ENCODE data around the gene LNX1. TPM values are rescaled to one million over a fixed set of nuclear protein-coding genes. Genes with fewer than 3 reads are reported as not detected.
A peak's percentile ranks its signal among the peaks of the same experiment; 100 is the strongest.

LNX1 gene
- total RNA-seq, 1 donor from 2014 or later = 11.8 TPM

- DNase-seq (ENCODE audit: extremely low spot score in 2 of 2) = no peak
- Histone ChIP-seq H3K36me3 (no peaks in the 10 kb centered on the region), H3K9me3 (no peaks in the 10 kb centered on the region), H3K4me3 (no peak overlapping the region), H3K4me1 (peaks cover 8% of the 10 kb centered on the region), H3K27me3 (no peaks in the 10 kb centered on the region), H3K27ac (peak overlapping the region; percentile 33)
- TF ChIP-seq POLR2A (IDR thresholded peaks at IDR 0.05) (no peak), CTCF (IDR thresholded peaks at IDR 0.05) (no peak), POLR2AphosphoS5 (IDR thresholded peaks at IDR 0.05; ENCODE audit: insufficient read depth in 1 of 2, low read depth in 1 of 2) (no peak)
- intact Hi-C loops (cut with DNase I) = no loop called here
These were observed 100.9 kb downstream of the LNX1 start for GRCh38 chr4:53490161-53490956.

- TF ChIP-seq POLR2AphosphoS5 (IDR thresholded peaks at IDR 0.05; ENCODE audit: insufficient read depth in 1 of 2, low read depth in 1 of 2) = no peak
- no peak for TF ChIP-seq POLR2A (IDR thresholded peaks at IDR 0.05)
- TF ChIP-seq CTCF (IDR thresholded peaks at IDR 0.05) = no peak
- DNase-seq (ENCODE audit: extremely low spot score in 2 of 2) = no peak
- intact Hi-C loops (cut with DNase I) = no loop called here
- H3K9me3 ChIP-seq = no peaks in the 10 kb centered on the region
- no peaks in the 10 kb centered on the region for H3K27me3 ChIP-seq
- no peak overlapping the region for H3K4me3 ChIP-seq
- H3K27ac ChIP-seq = peak overlapping the region; percentile 33
- H3K36me3 ChIP-seq = no peaks in the 10 kb centered on the region
- H3K4me1 ChIP-seq = peaks cover 8% of the 10 kb centered on the region
These were observed 101.9 kb downstream of the LNX1 start for GRCh38 chr4:53489279-53489889.

- no peak overlapping the region for H3K27ac ChIP-seq
- intact Hi-C loops (cut with DNase I) = no loop called here
These were observed 103.5 kb downstream of the LNX1 start for GRCh38 chr4:53487766-53488165.

GRCh38 chr4:53485658-53486040 is 105.6 kb downstream of the LNX1 start:
- TF ChIP-seq POLR2AphosphoS5 (IDR thresholded peaks at IDR 0.05; ENCODE audit: insufficient read depth in 1 of 2, low read depth in 1 of 2) (no peak), CTCF (IDR thresholded peaks at IDR 0.05) (no peak), POLR2A (IDR thresholded peaks at IDR 0.05) (no peak)
- intact Hi-C loops (cut with DNase I) = no loop called here
- H3K9me3 ChIP-seq = no peaks in the 10 kb centered on the region
- H3K4me3 ChIP-seq = no peak overlapping the region
- H3K27me3 ChIP-seq = no peaks in the 10 kb centered on the region
- no peak for DNase-seq (ENCODE audit: extremely low spot score in 2 of 2)
- peaks cover 8% of the 10 kb centered on the region for H3K4me1 ChIP-seq
- no peak overlapping the region for H3K27ac ChIP-seq
- no peaks in the 10 kb centered on the region for H3K36me3 ChIP-seq

More at GRCh38 chr4:53487766-53488165, 103.5 kb downstream of the LNX1 start:
- DNase-seq (ENCODE audit: extremely low spot score in 2 of 2) = no peak
- TF ChIP-seq POLR2A (IDR thresholded peaks at IDR 0.05) (no peak), CTCF (IDR thresholded peaks at IDR 0.05) (no peak)
- H3K9me3 ChIP-seq = no peaks in the 10 kb centered on the region
- H3K4me1 ChIP-seq = peaks cover 8% of the 10 kb centered on the region
- H3K4me3 ChIP-seq = no peak overlapping the region
- H3K27me3 ChIP-seq = no peaks in the 10 kb centered on the region
- no peaks in the 10 kb centered on the region for H3K36me3 ChIP-seq

All from vagina (tissue), 2 donors.